Activated T-cell treated with anti-CD3 and anti-CD28 coated beads for 48 hours (primary cell): ENCODE measurements around the gene KIF6.

Experiments used
- DNase-seq: peaks from one replicate; pipeline ENCODE4 v3.0.0-alpha.2; 2020; ENCODE audit warnings: low read depth

Gene KIF6

GRCh38 chr6:39665861-39666260 lies 59.3 kb downstream of the KIF6 start:
- no peak for DNase-seq

- no peak for DNase-seq
Observed at GRCh38 chr6:39664173-39664572, 61.0 kb downstream of the KIF6 start.

- no peak for DNase-seq
Observed at GRCh38 chr6:39657355-39658135, 67.7 kb downstream of the KIF6 start.

GRCh38 chr6:39654121-39654520 lies 71.1 kb downstream of the KIF6 start:
- no peak for DNase-seq

GRCh38 chr6:39653612-39654011 lies 71.6 kb downstream of the KIF6 start:
- DNase-seq, result no peak

- DNase-seq, result no peak
Observed at GRCh38 chr6:39649996-39650395, 75.2 kb downstream of the KIF6 start.

- no peak for DNase-seq
Observed at GRCh38 chr6:39646751-39647420, 78.3 kb downstream of the KIF6 start.

GRCh38 chr6:39642270-39642669 lies 82.9 kb downstream of the KIF6 start:
- DNase-seq, result no peak

- no peak for DNase-seq
Observed at GRCh38 chr6:39638126-39638822, 86.9 kb downstream of the KIF6 start.

GRCh38 chr6:39634646-39635341 lies 90.4 kb downstream of the KIF6 start:
- no peak for DNase-seq

GRCh38 chr6:39625209-39625608 lies 100.0 kb downstream of the KIF6 start:
- no peak for DNase-seq

GRCh38 chr6:39623750-39624149 lies 101.5 kb downstream of the KIF6 start:
- no peak for DNase-seq

GRCh38 chr6:39617520-39617919 lies 107.7 kb downstream of the KIF6 start:
- no peak for DNase-seq

- DNase-seq, result no peak
Observed at GRCh38 chr6:39617026-39617425, 108.2 kb downstream of the KIF6 start.

- DNase-seq, result no peak
Observed at GRCh38 chr6:39615622-39616021, 109.6 kb downstream of the KIF6 start.

- DNase-seq, result no peak
Observed at GRCh38 chr6:39614393-39614950, 110.7 kb downstream of the KIF6 start.

- DNase-seq, result no peak
Observed at GRCh38 chr6:39610221-39610620, 115.0 kb downstream of the KIF6 start.

GRCh38 chr6:39608652-39609345 lies 116.4 kb downstream of the KIF6 start:
- no peak for DNase-seq

- no peak for DNase-seq
Observed at GRCh38 chr6:39602601-39603519, 122.3 kb downstream of the KIF6 start.

- no peak for DNase-seq
Observed at GRCh38 chr6:39599973-39600372, 125.2 kb downstream of the KIF6 start.
